ENCODE results near the gene ATP9A.
"Not testable (repeated sequence)": the region's sequence is repeated elsewhere in the genome, so short reads cannot be mapped to it uniquely, and the experiment has no call there.

The ATP9A gene

GRCh38 chr20:51573576-51574243 lies 194.5 kb downstream of the ATP9A start:
- DNase-seq (ENCODE audit: low spot score): no peak

GRCh38 chr20:51571460-51571794 lies 196.8 kb downstream of the ATP9A start:
- no peak for DNase-seq (ENCODE audit: low spot score)

- DNase-seq (ENCODE audit: low spot score): no peak
These were observed 197.3 kb downstream of the ATP9A start for GRCh38 chr20:51570739-51571459.

- DNase-seq (ENCODE audit: low spot score): peak; percentile 17
These were observed 198.1 kb downstream of the ATP9A start for GRCh38 chr20:51569815-51570738.

- DNase-seq (ENCODE audit: low spot score): not testable (repeated sequence)
These were observed 199.7 kb downstream of the ATP9A start for GRCh38 chr20:51568533-51568932.

GRCh38 chr20:51567622-51568021 lies 200.6 kb downstream of the ATP9A start:
- DNase-seq (ENCODE audit: low spot score): no peak

GRCh38 chr20:51566594-51566993 lies 201.6 kb downstream of the ATP9A start:
- no peak for DNase-seq (ENCODE audit: low spot score)

- no peak for DNase-seq (ENCODE audit: low spot score)
These were observed 202.7 kb downstream of the ATP9A start for GRCh38 chr20:51565298-51566144.

GRCh38 chr20:51563486-51564332 lies 204.5 kb downstream of the ATP9A start:
- no peak for DNase-seq (ENCODE audit: low spot score)

GRCh38 chr20:51563174-51563485 lies 205.1 kb downstream of the ATP9A start:
- no peak for DNase-seq (ENCODE audit: low spot score)

GRCh38 chr20:51562332-51563173 lies 205.6 kb downstream of the ATP9A start:
- peak; percentile 9 for DNase-seq (ENCODE audit: low spot score)

GRCh38 chr20:51562027-51562331 lies 206.2 kb downstream of the ATP9A start:
- DNase-seq (ENCODE audit: low spot score): no peak

GRCh38 chr20:51560550-51561307 lies 207.5 kb downstream of the ATP9A start:
- no peak for DNase-seq (ENCODE audit: low spot score)

GRCh38 chr20:51560042-51560441 lies 208.1 kb downstream of the ATP9A start:
- no peak for DNase-seq (ENCODE audit: low spot score)

- no peak for DNase-seq (ENCODE audit: low spot score)
These were observed 213.5 kb downstream of the ATP9A start for GRCh38 chr20:51554538-51555165.

GRCh38 chr20:51553897-51554486 lies 214.2 kb downstream of the ATP9A start:
- DNase-seq (ENCODE audit: low spot score): no peak

- DNase-seq (ENCODE audit: low spot score): no peak
These were observed 217.0 kb downstream of the ATP9A start for GRCh38 chr20:51551186-51551585.

- DNase-seq (ENCODE audit: low spot score): no peak
These were observed 218.7 kb downstream of the ATP9A start for GRCh38 chr20:51549474-51549873.

- DNase-seq (ENCODE audit: low spot score): no peak
These were observed 220.2 kb downstream of the ATP9A start for GRCh38 chr20:51547951-51548350.

Data from LoVo (cell line).